HUDEP-2 (cell line): ENCODE data around the gene CELF4.

Experiments used
- DNase-seq, 76 experiments: peaks; one replicate each; lab custom pipeline; 2025; ENCODE audit not compliant: unreplicated experiment in 76 of 76; lab: John Stamatoyannopoulos, UW

CELF4 gene

DNA sequence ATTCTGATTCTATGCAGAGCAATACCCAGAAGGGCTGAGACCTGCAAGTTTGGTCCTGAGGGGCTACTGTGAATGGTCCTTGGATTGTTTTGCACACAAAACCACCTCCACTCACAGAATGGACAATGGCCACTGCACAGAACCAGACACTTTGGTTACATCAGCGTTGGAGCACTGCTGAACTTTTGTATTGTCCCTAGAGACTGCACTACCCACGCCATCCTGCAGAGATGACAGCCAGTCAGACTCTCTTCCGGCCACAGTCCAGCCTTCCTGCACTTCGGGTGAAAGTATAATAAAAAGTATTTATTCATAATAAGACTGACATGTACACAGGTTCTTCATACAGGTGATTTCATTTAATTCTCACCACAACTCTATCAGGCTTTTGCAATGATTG is 35.7 kb downstream of the CELF4 start:
- no peak for DNase-seq

DNA sequence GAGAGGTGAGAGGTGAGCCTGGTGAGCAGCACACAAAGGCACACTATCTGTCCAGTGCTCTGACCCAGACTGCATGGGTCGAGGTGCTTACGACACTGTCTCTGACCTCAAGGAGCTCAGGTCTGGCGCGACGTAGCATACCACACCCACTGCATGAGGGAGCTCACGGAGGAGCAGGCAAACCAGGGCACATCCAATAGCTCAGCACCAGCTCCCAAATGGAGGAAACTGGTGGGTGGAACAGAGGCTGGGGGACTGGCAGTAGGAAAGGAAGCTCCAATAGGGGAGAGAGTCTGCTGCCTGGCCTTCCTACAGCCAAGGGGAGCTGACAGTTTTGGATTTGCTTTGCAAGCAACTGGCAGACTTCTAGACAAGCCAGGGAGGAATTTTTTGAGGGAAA is 36.3 kb downstream of the CELF4 start:
- DNase-seq, result no peak

GRCh38 chr18:37527395-37527794 is 38.2 kb downstream of the CELF4 start:
- DNase-seq, result no peak

- no peak for DNase-seq
Observed at GRCh38 chr18:37525262-37525585, 40.4 kb downstream of the CELF4 start.

DNA sequence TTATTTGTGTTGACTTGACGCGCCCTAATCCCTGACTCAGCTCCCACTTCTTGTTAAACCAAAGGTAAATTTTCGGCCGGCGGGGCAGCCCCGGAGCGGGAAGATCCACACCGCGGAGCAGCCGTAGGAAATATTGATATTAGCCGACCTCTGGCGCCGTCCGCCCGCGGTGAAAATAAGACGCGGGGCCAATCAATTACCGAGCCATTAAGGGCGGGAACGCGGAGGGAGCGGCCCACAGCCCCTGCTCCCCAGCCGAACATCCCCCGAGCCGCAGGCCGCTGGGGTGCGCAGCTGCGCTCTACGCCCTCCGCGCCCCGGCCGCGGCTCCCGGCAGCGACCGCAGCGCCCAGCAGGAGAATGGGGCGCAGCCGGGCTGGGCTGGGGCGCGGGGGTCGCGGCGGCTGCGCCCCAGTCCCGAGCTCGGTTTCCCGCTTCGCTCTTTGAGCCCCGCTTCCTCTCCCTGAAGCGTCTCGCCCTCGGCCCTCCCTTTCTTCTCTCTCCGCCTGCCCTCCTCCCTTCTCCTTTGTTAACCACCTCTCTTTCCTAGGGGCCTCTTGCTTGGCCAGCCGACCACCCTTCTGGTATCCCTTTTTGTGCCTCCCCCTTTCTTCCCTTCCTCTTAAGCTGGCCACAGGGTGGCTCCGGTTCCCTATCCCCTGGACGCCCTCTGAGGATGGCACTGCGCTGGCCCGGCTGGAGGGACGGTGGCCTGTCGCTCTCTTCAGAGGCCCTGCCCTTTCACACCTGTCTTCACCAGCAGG is 40.9 kb downstream of the CELF4 start:
- DNase-seq, result no peak

DNA sequence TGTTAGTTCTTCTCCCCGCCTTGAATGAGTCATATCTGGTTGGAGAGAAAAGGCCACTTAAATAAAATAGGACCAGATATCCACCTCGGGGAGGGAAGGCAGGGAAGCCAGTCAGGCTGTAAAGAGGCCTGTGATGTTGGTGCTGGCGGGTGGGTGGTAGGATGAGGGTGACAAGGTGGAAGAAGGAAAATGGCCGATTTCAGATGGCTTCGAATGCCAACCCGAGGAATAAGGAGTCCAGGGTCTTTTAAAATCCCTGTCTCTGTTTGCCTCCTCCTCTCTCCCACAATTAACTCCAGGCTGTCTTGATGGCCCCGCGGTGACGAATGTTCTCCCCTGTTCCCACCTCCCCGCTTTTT is 41.5 kb downstream of the CELF4 start:
- no peak for DNase-seq

GRCh38 chr18:37521510-37522465 is 43.8 kb downstream of the CELF4 start:
- no peak for DNase-seq

- DNase-seq, result no peak
Observed at GRCh38 chr18:37520508-37520907, 45.1 kb downstream of the CELF4 start.

GRCh38 chr18:37519510-37520135 is 46.0 kb downstream of the CELF4 start:
- DNase-seq, result no peak

- DNase-seq, result no peak
Observed at GRCh38 chr18:37516361-37516853, 49.2 kb downstream of the CELF4 start.

DNA sequence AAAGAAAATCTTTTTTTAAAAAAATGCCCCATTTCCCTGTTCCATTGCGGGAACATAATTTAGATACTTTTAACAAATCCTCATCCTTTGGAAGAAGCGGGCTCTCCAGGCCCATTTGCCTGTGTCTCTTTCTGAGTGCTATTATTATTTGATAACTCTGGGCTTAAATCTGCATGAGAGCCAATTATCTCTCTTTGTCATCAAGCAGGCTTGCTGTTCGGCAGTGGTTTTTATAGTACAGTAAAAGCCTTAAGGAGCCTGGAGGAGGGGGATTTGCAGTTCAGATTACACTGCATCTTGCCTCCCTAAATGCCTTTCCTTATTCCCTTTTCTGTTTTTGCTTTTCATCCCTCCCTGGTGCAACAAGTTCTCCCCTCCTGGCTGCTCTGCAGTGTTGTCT is 50.6 kb downstream of the CELF4 start:
- DNase-seq, result no peak

DNA sequence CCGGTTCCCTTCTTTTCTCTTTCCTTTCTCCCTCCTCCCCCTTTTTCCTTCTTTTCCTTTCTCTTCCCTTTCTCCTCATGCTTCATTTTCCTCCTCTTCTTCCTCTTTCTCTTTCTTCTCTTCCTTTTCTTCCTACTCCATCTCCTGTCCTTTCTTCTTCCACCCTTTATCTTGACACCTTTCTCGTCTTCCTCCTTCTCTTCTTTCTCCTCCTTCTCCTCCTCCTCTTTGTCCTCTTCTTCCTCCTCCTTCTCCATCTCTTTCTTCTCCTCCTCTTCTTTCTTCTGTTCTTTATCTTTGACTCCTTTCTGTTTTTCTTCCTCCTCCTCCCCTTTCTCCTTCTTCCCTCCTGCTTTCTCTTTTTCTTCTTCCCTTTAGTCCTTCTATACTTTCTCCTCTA is 53.2 kb downstream of the CELF4 start:
- DNase-seq, result no peak

DNA sequence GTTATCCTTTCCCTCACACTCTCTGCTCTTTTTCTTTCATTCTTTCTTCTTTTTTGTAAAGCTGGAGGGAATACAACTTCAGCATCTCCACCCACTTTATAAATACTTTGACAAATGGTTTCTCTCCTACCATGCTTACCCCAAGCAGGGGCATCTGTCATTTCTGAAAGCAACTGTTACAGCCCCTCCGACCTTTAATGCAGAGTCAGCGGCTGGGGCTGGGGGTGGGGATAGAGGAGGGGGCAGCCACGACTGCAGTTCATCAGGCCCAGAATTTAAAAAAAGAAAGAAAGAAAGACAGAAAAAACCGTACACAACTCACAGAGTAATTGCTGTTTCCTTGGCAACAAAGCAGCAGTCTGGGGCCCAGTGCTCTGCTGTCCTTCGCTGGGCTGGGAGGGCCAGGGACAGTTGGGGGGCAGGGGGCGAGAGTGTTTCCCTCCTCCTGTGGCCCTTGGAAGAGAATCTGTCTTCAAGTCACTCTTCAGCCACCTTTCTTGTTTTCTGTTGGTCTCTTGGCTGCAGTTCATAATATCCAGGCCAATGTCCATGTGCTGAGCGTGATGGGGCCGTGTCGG is 53.8 kb downstream of the CELF4 start:
- no peak for DNase-seq

DNA sequence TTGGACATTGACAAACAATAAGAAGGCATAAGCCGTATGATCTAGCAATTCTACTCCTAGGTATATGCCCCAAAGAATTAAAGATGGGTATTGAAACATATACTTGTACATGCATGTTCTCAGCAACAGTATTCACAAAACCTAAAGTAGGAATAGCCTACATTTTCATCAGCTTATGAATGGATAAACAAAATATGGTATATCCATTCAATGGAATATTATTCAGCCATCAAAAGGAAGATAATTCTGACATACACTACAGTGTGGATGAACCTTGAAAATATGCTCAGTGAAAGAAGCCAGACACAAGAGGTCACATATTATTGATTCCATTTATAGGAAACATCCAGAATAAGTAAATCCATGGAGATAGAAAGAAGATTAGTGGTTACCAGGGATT is 56.0 kb downstream of the CELF4 start:
- no peak for DNase-seq

- no peak for DNase-seq
Observed at GRCh38 chr18:37508207-37508606, 57.4 kb downstream of the CELF4 start.

DNA sequence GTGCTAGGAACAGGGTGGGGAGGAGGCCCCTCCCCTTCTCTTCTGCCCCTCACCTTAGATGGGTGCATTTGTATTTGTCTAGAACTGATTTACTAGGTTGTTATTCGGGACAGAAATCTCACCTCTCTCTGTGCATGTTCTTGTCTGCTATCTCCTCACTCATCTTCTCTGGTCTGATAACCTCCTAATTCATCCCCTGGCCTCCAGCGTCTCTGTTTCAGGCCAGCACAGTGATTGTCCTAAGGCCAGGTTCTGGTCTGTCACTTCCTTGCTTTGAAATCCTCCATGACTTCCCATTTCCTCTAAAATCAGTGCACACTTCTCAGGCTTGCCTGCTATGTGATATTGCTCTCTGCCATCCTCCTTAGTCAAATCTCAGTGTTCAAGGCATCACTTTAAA is 58.4 kb downstream of the CELF4 start:
- DNase-seq, result no peak

DNA sequence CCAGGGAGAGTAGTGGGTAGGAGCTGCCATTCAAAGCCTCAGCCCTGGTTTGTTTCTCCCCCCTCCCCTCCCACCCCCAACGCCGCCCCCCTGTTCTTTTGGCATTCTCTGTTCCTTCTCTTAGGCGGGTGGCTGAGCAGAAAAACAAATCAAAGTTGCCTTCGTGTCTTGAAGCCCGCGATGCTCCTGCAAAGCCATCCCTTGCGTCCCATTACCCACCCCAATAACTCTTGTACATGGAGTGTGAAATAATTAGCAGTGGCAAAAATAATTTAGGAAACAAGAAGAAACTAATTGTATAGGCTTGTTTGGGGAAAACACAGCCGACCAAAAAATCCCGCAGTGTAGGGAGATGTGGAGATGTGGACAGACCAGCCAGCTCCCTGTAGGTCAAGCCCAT is 59.6 kb downstream of the CELF4 start:
- DNase-seq, result no peak

GRCh38 chr18:37505321-37505720 is 60.3 kb downstream of the CELF4 start:
- no peak for DNase-seq

DNA sequence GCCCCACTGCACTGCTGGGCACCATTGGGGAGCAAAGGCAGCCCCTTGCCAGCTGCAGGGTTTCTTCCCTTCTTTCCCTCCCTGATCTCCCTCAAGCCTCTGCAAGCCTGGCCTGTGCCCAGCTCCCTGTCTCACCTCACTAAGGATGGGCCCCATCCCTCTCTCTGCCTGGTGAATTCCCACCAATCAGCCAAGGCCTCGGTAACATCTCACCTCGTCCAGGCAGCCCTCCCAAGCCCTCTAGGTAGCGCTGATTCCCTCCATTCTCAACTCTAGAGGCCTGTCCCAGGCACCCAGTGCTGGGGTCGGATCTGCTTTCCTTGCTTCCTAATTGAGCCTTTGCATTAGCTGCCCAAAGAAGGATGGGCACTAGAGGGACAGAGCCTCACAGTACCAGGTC is 63.0 kb downstream of the CELF4 start:
- DNase-seq, result no peak

GRCh38 chr18:37502036-37502435 is 63.6 kb downstream of the CELF4 start:
- no peak for DNase-seq

DNA sequence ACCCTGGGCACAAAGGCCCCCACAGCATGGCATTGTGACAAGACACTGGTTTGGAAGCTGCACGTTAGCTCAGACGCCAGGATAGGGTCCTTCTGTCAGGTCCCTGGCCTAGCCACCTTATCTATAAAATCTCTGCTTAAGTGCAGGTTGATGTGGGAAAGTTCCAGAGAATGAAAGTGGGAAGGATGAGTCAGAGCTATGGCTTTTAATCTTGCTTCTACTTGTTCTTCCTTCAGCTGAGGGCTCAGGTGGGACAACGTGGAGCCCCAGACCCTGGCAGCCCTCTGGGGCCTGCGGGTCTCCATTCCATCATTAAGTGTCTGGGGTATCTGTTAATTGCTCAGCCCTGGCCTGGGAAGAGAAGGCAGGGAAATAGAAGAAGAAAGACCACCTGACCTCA is 64.5 kb downstream of the CELF4 start:
- no peak for DNase-seq
